ENCODE measurements around the gene EPN1. TPM values are rescaled to one million over a fixed set of nuclear protein-coding genes. Genes with fewer than 3 reads are reported as not detected.
"Not testable (repeated sequence)": the region's sequence is repeated elsewhere in the genome, so short reads cannot be mapped to it uniquely, and the experiment has no call there.

EPN1 gene
- total and polyA plus RNA-seq, 11 donors = 125 to 377 (median 188) TPM

GRCh38 chr19:55720214-55720746, 45.3 kb downstream of the EPN1 start:
- no peaks in the 10 kb centered on the region for H3K36me3 ChIP-seq
- intact Hi-C loops (cut with DNase I) = no loop called here
- no peak for ATAC-seq
- DNase-seq = no peak
- no peak overlapping the region for H3K27ac ChIP-seq
- peaks cover 5 to 74% (median 28%) of the 10 kb centered on the region in 9 donors for H3K27me3 ChIP-seq
- no peak overlapping the region for H3K4me3 ChIP-seq
- no peaks in the 10 kb centered on the region for H3K4me1 ChIP-seq
- TF ChIP-seq POLR2A (IDR thresholded peaks at IDR 0.05) = no peak
- peaks cover 0 to 19% (median 0%) of the 10 kb centered on the region in 12 donors for H3K9me3 ChIP-seq
- WGBS, 4 donors = 48 to 63% (median 57%) methylated on average over 5 of the region's 5 CpGs

GRCh38 chr19:55720801-55721200, 45.8 kb downstream of the EPN1 start:
- DNase-seq = no peak
- no peak for ATAC-seq
- no peak overlapping the region for H3K27ac ChIP-seq
- no peaks in the 10 kb centered on the region for H3K36me3 ChIP-seq
- no peak overlapping the region for H3K4me3 ChIP-seq
- H3K27me3 ChIP-seq = peaks cover 4 to 69% (median 28%) of the 10 kb centered on the region in 9 donors
- 87 to 88% (median 87%) methylated on average over 3 of the region's 3 CpGs for WGBS, 4 donors
- H3K4me1 ChIP-seq = no peaks in the 10 kb centered on the region
- H3K9me3 ChIP-seq = peaks cover 0 to 19% (median 0%) of the 10 kb centered on the region in 12 donors
- intact Hi-C loops (cut with DNase I) = no loop called here
- no peak for TF ChIP-seq POLR2A (IDR thresholded peaks at IDR 0.05)

GRCh38 chr19:55723491-55723890, 48.5 kb downstream of the EPN1 start:
- Histone ChIP-seq H3K9me3 (peaks cover 0 to 19% (median 0%) of the 10 kb centered on the region in 12 donors), H3K27me3 (peaks cover 0 to 43% (median 18%) of the 10 kb centered on the region in 9 donors), H3K4me3 (no peak overlapping the region), H3K4me1 (no peaks in the 10 kb centered on the region), H3K27ac (no peak overlapping the region), H3K36me3 (no peaks in the 10 kb centered on the region)
- DNase-seq = no peak
- intact Hi-C loops (cut with DNase I) = no loop called here
- TF ChIP-seq POLR2A (IDR thresholded peaks at IDR 0.05) = no peak
- no peak for TF ChIP-seq CTCF (IDR thresholded peaks at IDR 0.05)
- no peak for ATAC-seq
- 85 to 92% (median 91%) methylated on average over 8 of the region's 8 CpGs for WGBS, 4 donors

GRCh38 chr19:55730378-55730777, 55.4 kb downstream of the EPN1 start:
- H3K36me3 ChIP-seq; H3K4me3 ChIP-seq; ATAC-seq; H3K27me3 ChIP-seq; DNase-seq; H3K27ac ChIP-seq; H3K9me3 ChIP-seq; intact Hi-C loops (cut with DNase I); H3K4me1 ChIP-seq: not testable (repeated sequence)
- 74 to 84% (median 81%) methylated on average over 2 of the region's 2 CpGs for WGBS, 4 donors

GRCh38 chr19:55738302-55738701, 63.3 kb downstream of the EPN1 start, which contains the start of gene NLRP9:
Gene NLRP9 (minus strand): TSS chr19:55738402. CDS start chr19:55738374, 28 bp downstream.
- no peaks in the 10 kb centered on the region for H3K4me1 ChIP-seq
- DNase-seq (no peak), ATAC-seq (no peak)
- H3K4me3 ChIP-seq = no peak within 1 kb of the TSS
- no peak for TF ChIP-seq POLR2A (IDR thresholded peaks at IDR 0.05)
- TF ChIP-seq CTCF (IDR thresholded peaks at IDR 0.05) = no peak
- 85 to 92% (median 88%) methylated on average over 3 of the region's 3 CpGs for WGBS, 4 donors
- peaks cover 0 to 3% (median 0%) of the 10 kb centered on the region in 9 donors for H3K27me3 ChIP-seq
- no peak within 1 kb of the TSS for H3K27ac ChIP-seq
- no peaks in the 10 kb centered on the region for H3K9me3 ChIP-seq
- H3K36me3 ChIP-seq = no peaks in the 10 kb centered on the region
- intact Hi-C loops (cut with DNase I) = no loop called here

- WGBS, 4 donors = 81 to 90% (median 88%) methylated on average over 6 of the region's 6 CpGs
- ATAC-seq = no peak
Measured at GRCh38 chr19:55750715-55751114, 75.7 kb downstream of the EPN1 start.

More at GRCh38 chr19:55750715-55751114, 75.7 kb downstream of the EPN1 start:
- Histone ChIP-seq H3K4me3 (no peak overlapping the region), H3K9me3 (no peaks in the 10 kb centered on the region), H3K27ac (no peak overlapping the region), H3K4me1 (no peaks in the 10 kb centered on the region), H3K27me3 (peaks cover 0 to 7% (median 0%) of the 10 kb centered on the region in 9 donors), H3K36me3 (no peaks in the 10 kb centered on the region)
- no peak for DNase-seq
- intact Hi-C loops (cut with DNase I) = no loop called here
- no peak for TF ChIP-seq CTCF (IDR thresholded peaks at IDR 0.05)
- TF ChIP-seq POLR2A (IDR thresholded peaks at IDR 0.05) = no peak

All from heart left ventricle (tissue), 16 donors.